GM12873 (cell line): ENCODE measurements around the gene NRIP3.

Source experiments
- TF ChIP-seq, protein P1 (sequence below): IDR thresholded peaks from 2 replicates; pipeline ENCODE4 v1.5.1; 2012; ENCODE audit warnings: low read depth, mild to moderate bottlenecking, moderate library complexity, low read length, control low read depth; ENCODE audit not compliant: insufficient read depth; ENCODE audit errors: missing control alignments

The NRIP3 gene

DNA sequence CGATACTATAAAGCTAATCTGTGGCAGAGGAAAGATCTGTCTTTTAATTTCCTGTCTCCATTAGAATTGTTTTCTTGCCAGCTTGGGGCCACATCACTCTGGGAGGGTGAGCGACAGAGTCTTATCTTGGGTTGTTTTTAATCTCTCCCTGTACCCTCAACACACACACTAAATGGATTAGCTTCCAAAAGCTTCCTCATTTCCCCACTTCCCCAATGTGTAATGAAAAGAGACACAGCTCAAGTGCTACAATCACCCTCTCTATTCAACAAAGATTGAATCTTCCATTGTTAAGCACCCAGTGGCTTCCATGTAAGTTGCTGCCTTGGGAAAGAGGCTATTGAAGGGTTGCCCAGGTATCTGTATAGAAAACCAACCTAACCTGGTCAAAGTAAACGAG, 54.9 kb downstream of the NRIP3 start:
- TF ChIP-seq, protein P1, sequence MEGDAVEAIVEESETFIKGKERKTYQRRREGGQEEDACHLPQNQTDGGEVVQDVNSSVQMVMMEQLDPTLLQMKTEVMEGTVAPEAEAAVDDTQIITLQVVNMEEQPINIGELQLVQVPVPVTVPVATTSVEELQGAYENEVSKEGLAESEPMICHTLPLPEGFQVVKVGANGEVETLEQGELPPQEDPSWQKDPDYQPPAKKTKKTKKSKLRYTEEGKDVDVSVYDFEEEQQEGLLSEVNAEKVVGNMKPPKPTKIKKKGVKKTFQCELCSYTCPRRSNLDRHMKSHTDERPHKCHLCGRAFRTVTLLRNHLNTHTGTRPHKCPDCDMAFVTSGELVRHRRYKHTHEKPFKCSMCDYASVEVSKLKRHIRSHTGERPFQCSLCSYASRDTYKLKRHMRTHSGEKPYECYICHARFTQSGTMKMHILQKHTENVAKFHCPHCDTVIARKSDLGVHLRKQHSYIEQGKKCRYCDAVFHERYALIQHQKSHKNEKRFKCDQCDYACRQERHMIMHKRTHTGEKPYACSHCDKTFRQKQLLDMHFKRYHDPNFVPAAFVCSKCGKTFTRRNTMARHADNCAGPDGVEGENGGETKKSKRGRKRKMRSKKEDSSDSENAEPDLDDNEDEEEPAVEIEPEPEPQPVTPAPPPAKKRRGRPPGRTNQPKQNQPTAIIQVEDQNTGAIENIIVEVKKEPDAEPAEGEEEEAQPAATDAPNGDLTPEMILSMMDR, result no peak

DNA sequence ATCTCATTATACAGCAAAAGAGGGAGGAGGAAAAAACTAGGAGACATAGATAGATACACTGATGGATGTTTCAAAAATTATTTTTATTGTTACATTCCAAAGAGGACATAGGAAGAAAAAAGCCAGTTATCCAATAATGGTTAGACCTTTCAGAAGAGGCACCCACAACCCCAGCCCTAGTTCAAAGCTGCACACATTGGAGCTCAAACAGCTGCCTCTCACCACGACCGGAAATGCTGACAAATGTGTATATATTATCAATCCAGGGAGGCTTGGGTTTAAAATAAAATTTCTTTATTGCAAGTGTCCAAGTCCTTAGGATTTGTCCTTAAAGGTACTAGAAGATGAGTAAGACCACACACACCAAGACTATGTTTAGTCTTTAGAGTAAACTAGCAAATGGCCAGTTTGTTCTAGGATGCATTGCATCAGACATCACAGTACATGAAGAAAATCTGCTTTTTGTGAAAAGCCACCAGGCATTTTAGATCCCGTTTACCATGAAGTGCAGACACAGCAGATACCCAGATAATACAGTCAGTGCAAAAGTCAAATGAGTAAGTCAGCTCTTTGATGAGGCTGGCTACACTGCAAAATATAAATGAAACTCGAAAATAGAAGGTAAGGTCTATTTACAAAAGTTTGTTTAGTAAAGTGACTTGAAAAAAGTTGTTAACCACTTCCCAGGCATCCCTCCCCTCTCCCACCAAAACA, 56.4 kb downstream of the NRIP3 start:
- TF ChIP-seq, protein P1, result no peak

DNA sequence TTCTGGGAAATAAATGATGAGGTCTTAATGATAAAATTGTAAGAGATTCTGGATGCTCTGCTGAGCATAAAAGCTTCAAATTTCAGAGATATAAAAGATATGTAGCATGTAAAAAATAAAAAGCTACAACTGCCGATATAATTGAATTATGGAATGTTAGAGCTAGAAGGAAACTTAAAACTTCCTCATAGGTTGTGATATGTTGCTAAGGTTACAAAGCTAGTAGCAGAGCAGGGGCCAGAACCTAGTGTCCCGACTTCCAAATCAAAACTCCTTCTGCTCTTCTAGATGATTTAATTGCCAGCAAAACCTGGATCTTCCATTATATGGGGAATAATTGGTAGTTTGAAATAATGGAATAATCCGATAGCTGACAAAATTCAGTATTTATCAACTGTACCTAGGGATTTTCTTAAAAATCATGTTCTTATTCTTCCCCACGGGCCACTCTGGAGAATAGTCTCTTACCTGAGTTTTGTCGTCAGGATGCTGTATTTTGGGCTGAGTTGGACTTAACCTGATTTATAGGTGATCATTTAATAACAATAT, 61.2 kb downstream of the NRIP3 start, which contains the start of gene ASCL3:
TSS of gene ASCL3 (minus strand) at position 499 of the 549 bp plus-strand sequence. CDS start 4,855 bp downstream, outside the sequence.
- TF ChIP-seq, protein P1, result no peak

DNA sequence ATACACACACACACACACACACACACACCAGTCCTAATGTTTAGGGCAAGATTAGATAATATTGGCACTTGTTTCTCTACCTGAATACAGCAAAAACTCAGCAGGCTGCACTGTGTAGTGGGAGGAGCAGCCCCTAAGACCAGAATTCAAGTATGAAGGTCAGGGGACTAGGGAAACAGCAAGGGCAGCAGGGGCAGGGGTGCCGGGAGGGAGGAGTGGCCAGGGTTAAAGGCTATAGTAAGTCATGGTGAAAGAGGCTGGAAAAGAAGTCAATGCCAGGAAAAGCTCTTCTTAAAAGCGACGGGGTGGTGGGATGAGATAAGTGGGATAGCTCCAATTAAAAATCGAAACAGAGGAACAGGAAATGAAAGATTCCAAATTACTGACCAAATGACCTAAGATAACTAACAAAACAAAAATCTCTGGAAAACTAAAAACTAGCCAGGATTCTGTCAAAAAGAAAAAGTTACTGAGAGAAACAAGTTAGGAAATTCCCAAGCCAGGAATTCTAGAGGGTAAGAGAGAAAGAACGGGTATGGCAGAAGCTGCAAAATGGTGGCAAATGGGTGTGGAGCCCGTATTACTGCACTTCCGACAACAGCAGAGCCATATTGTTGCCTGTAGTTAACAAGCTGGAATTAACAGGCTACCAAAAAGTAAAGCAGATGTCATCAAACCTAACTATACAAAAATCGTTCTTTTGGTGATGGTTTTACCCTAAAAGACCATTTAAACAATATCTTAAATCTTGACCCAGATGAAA, 62.3 kb downstream of the NRIP3 start:
- TF ChIP-seq, protein P1, result no peak

DNA sequence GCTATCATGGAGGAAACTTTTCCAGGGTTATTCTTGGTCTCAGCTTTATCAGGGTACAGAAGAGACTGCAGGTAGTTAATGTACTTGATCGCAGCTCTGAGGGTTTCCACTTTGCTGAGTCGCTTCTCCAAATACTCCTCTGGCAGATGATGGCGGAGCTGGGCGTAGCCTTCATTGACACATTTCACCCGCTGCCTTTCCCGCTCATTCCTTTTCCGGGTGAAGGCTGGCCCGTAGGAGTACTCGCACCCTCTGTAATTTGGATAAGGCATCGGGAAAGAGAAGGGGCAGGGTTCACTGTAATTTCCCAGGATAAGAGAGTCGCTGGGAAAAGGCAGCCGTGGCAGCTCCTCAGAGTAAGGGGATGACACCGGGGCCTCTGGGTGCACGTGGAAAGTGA, 66.1 kb downstream of the NRIP3 start:
- TF ChIP-seq, protein P1, result no peak

DNA sequence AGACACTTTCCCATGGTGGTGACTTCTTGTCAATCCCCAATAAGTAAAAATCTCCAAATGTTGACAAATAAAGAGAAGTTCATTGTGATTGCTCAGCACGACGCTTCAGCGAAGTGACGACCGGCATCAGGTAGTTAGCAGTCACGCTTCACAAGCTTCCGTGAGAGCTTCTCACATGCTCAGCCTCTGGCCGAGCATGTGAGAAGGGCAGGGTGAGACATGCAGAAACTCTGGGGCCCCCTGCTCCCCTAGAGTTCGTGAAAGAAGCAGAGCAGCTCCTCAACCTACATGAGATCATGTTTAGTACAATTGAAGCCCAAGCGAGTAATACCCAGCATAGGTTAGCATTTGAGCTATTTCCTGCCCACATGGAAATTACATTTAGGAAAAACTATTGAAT, 66.6 kb downstream of the NRIP3 start:
- TF ChIP-seq, protein P1, result no peak
